CD4-positive, alpha-beta T cell treated with Interleukin-2 at 100 ng/mL for 4 hours (primary cell): Measurements from ENCODE around the gene ATAD3C.
"Not testable (repeated sequence)": the region's sequence is repeated elsewhere in the genome, so short reads cannot be mapped to it uniquely, and the experiment has no call there.

ENCODE experiments used
- DNase-seq: peaks from one replicate; pipeline ENCODE4 v3.0.0-alpha.2; 2020; ENCODE audit warnings: low spot score

Gene ATAD3C

DNA sequence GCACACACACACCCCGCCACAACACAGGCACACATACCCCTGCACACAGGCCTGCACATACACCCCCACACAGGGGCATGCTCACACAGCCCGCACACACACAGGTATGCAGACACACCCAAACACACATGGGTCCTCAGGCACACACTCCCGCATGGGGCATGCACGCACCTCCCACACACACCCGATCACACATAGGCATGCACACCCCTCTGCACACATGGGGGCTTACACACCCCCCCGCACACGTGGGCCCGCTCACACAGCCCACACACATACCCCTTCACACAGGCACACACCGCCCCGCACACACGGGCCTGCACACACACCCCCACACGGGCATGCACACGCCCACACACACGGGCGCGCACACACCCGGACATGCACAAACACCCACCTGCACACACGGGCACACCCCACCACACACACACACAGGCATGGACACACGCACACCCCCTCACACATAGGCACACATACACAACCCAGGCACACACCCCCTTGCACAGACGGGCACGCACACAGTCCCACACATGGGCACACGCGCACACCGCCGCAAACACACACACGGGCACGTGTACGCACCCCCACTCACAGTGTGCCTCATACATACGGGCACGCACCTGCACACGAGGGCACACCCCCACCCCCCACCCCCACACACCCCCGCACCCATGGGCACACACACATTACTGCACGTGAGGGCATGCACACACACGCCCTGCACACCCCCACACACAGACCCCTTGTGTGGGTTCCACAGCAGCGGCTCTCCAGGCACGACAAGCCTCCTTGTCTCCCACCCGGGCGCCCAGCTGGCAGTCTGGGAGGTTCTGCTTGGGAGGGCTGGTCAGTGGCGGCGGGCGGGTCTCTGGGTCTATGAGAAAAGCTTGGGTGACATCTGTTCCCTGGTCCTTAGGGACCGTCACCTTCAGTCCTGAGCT is 30.3 kb downstream of the ATAD3C start:
- DNase-seq, result no peak

- DNase-seq, result not testable (repeated sequence)
These were observed 31.0 kb downstream of the ATAD3C start for GRCh38 chr1:1480488-1480867.

GRCh38 chr1:1481811-1482210 is 32.3 kb downstream of the ATAD3C start:
- not testable (repeated sequence) for DNase-seq

DNA sequence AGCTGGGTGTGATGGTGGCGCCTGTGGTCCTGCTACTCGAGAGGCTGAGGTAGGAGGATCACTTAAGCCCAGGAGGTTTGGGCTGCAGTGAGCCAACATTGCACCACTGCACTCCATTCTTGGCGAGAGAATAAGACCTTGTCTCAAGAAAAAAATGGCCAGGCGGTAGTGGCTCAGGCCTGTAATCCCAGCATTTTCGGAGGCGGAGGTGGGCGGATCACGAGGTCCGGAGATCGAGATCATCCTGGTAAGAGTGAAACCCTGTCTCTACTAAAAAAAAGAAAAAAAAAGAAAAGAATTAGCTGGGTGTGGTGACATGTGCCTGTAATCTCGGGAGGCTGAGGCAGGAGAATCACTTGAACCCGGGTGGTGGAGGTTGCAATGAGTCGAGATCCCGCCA is 33.4 kb downstream of the ATAD3C start:
- no peak for DNase-seq

GRCh38 chr1:1483714-1484113 is 34.2 kb downstream of the ATAD3C start:
- no peak for DNase-seq

DNA sequence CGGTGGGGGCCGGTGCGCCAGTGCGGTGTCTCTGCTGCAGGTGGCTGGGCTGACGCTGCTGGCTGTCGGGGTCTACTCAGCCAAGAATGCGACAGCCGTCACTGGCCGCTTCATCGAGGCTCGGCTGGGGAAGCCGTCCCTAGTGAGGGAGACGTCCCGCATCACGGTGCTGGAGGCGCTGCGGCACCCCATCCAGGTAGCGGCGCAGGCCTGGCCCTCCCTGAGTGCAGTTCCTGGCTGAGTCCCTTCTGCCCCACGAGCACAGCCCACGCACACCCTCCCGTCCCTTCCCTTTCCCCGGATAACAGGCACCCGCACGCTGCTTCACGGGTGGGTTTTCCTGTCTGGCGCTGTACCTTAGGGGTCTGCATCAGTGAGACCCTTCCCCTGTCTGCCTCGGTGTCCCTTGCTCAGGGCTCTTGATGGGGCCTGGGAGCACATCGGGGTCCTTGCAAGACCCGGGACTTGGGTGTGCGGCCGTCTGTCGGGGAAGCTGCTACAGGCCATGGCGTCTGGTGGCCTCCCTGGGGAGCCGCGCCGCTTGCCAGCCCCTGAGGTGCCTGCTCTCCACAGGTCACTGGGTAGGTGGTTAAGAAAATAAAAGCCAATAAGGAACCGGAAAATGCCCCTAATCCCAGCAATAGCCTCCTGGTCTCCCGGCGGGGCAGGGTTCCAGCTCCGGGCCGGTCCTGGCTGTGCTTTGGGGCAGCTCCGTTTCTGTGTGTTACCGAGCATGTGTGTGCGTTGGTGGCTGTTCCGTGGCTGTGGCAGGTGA is 35.7 kb downstream of the ATAD3C start:
- DNase-seq, result not testable (repeated sequence)

DNA sequence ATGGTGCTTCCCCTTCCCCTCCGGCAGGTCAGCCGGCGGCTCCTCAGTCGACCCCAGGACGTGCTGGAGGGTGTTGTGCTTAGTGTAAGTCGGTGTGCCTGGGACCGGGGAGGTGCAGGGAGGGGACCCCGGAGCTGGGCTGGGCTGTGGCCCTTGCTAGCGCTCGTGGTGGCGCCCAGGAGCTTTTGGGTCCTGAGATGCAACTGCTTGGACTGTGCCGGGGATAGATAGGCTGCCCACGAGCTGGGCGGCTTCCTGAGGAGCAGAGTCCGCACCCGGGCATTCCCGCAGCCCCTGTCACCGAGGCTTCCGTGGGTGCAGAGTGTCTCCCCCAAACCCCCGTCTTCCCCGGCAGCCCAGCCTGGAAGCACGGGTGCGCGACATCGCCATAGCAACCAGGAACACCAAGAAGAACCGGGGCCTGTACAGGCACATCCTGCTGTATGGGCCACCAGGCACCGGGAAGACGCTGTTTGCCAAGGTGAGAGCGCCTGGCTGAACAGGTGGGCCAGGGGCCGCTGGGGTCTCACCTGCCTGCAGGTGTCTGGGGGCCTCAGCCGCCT is 36.3 kb downstream of the ATAD3C start:
- not testable (repeated sequence) for DNase-seq

DNA sequence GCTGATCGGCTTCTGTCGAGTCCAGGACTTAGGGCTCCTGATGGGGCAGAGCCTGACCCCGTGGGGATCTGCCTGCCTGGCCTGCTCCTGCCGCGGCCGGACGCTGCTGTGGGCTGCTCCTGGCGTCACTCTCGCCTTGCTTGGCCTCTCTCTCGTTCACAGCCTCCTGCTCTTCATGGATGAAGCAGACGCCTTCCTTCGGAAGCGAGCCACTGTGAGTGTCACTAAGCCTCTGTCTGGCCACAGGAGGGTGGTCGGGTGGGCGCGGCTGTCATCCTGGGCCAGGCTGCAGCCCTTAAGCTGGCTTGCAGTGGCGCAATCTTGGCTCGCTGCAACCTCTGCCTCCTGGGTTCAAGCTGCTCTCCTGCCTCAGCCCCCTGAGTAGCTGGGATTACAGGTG is 38.2 kb downstream of the ATAD3C start:
- DNase-seq, result no peak

DNA sequence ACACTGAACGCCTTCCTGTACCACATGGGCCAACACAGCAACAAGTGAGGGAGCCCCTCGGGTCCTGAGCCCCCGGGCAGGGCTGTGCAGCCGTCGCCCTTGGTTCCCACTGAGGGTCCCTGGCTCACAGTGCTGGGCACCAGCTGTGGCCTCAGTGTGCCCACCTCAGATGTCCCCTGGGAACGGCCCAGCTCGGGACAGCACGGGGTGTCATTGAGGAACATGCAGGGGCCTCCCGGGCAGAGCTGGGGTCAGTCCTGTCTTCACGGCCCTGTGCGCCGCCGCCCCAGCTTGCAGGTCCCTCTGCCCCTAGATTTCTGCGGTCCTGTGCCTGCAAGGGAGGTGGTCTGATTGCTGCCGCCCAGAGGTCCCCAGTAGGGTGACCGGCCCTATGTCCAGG is 39.7 kb downstream of the ATAD3C start:
- no peak for DNase-seq

GRCh38 chr1:1489861-1490260 is 40.4 kb downstream of the ATAD3C start:
- DNase-seq, result no peak

DNA sequence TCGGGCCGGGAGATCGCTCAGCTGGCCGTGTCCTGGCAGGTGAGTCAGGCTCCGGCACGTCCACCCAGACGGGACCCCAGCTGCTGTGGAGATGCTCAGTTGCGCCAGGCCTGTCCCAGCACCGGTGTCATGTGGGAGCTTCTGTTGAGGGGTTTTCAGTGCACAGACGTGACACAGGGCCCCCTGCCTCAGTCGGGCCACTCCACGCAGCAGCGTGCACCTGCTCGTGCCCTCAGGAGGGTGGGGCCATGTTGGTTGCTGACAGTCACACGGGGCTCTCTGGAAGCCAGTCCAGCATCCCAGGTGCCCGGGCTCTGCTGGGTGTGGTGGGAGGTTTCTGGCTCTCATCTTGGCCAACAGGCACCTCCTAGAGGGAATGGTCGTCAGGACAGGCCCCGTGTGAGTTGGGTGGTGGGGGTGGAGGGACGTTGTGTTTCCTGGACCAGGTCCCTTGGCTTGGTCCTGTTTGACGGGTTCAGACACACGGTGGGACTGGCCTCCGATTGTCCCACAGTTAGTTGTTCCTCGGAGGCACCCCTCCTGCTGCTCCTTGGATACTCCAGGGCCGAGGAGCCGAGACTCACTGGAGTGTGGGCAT is 41.2 kb downstream of the ATAD3C start:
- DNase-seq, result no peak

GRCh38 chr1:1491601-1492000 is 42.1 kb downstream of the ATAD3C start:
- DNase-seq, result no peak

DNA sequence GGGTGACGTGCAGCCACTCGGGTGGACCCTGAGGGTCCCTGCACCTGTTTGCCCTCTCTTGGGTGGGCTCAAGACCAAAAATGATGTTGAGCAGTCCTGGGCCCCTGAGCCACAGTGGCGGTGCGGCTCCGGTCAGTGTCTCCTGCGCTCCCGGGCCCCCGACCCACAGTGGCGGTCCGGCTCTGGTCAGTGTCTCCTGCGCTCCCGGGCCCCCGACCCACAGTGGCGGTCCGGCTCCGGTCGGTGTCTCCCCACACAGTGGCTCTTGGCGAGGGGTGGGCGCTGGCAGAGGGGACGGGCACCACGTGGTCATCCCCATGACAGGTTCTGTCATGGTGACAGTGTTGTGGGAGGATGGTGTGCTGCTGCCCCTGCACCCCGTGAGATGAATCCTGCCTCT is 44.8 kb downstream of the ATAD3C start:
- not testable (repeated sequence) for DNase-seq

- DNase-seq, result not testable (repeated sequence)
These were observed 46.0 kb downstream of the ATAD3C start for GRCh38 chr1:1495461-1495975.

DNA sequence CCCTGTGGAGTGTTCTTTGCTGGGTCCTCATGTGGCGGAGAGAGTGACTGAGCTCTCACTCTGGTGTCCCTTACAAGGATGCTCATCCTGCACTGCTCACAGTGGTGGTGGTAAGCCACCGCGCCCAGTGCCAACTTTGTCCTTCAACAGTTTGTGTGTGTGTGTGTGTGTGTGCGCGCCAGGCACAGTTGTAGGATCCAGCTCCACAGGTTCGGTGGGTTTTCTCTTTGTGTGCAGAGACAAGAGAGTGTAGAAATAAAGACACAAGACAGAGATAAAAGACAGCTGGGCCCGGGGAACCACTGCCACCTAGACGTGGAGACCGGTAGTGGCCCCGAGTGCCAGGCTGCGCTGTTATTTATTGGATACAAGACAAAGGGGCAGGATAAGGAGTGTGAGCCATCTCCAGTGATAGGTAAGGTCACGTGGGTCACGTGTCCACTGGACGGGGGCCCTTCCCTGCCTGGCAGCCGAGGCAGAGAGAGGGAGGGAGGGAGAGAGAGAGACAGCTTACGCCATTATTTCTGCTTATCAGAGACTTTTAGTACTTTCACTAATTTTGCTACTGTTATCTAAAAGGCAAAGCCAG is 55.4 kb downstream of the ATAD3C start:
- peak; percentile 79 for DNase-seq

GRCh38 chr1:1505366-1505798 is 55.9 kb downstream of the ATAD3C start:
- DNase-seq, result not testable (repeated sequence)

DNA sequence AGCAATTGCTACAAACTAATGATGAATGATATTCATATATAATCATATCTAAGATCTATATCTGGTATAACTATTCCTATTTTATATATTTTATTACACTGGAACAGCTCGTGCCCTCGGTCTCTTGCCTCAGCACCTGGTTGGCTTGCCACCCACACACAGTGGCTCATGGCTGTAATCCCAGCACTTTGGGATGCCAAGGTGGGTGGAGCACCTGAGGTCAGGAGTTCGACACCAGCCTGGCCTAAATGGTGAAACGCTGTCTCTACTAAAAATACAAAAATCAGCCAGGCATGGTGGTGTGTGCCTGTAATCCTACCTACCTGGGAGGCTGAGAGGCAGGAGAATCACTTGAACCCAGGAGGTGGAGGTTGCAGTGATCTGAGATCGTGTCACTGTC is 56.3 kb downstream of the ATAD3C start:
- DNase-seq, result not testable (repeated sequence)

DNA sequence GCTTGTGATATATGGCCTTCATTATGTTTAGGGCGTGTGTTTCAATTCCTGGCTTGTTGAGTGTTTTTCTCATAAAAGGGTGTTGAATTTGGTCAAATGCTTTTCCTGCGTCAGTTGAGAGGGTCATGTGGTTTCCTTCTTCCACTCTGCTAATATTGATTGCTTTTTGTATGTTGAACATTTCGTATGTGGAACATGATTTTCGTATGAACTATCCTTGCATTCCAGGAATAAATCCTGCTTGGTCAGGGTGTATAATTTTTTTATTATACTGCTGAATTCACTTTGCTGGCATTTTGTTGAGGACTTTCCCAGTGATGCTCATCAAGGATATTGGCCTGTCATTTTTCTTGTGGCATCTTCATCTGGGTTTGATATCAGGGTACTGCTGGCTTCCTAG is 57.8 kb downstream of the ATAD3C start:
- DNase-seq, result no peak

- not testable (repeated sequence) for DNase-seq
These were observed 59.4 kb downstream of the ATAD3C start for GRCh38 chr1:1508775-1509464.

DNA sequence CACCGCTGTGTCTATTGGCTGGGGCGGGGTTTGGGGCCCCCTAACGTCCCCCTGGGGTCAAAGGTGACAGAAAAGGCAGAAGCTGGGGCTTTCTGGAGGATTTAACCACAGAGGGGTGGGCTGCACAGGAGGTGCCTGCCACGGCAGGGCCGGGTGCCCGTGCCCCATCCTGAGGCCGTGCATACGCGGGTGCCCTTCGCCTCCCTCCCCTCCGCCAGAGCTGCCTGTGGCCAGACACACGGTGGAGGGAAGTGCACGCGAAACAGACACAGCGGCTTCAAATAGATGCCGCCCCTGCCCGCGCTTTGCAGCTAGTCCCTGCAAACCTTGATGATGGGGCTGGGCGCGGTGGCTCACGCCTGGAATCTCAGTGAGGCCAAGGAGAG is 60.0 kb downstream of the ATAD3C start:
- DNase-seq, result not testable (repeated sequence)

DNA sequence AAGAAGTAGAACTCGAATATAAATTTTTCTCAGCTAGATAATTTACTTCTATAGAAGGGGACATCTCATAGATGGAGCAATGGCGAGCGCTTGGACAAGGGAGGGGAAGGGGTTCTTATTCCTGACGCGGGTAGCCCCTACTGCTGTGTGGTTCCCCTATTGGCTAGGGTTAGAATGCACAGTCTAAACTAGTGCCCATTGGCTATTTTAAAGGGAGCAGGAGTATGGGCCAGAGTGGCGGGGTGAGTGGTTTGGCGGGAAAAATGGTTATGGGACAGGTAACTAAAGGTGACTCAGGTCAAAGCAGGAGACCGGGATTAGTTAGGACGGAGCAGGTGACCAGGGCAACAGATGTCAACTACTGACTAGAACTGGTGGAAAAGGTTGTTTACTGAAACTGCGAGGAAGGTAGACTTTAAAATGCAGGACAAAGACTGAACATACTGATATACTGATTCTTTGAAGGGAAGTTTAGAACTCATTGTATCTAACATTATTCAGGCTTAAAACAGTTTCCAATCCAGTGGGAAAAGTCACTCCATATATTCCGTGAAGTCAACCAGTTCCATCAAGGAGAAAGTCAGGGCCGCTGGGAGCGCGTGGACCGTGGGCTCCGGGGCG is 61.5 kb downstream of the ATAD3C start:
- no peak for DNase-seq
